ENCODE data around the gene IRS1.

Gene IRS1

DNA sequence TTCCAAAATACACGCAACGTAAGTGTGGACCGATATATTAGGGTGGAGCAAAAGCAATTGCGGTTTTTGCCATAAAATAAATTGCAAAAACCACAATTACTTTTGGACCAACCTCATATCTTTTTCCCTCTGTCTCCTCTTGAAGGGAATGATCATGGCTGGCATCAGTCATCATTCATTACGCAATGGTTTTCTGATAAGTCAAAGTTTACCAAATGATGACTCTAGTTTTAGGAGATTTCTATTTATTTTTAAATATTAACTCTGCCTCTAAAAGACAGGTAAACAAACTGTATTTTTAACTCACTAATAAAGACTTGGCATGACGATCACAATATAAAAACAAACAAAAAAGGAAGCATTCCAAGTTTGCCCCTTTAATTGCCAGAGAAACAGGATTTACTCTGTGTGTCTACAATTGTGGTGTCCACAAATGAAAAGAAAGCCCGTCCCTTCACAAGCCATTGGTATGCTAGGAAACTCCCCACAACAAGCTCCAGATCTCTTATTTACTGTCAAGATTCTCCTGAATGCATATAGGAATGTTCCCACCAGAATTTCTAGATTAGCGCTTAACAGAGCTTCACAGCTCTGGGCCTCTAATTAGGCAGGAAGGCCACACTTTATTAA lies 61.3 kb downstream of the IRS1 start:
- H3K4me3 ChIP-seq (ENCODE audit: low read depth, low read length): no peak overlapping the region
- DNase-seq (ENCODE audit: low read depth): no peak
- TF ChIP-seq, protein P1, sequence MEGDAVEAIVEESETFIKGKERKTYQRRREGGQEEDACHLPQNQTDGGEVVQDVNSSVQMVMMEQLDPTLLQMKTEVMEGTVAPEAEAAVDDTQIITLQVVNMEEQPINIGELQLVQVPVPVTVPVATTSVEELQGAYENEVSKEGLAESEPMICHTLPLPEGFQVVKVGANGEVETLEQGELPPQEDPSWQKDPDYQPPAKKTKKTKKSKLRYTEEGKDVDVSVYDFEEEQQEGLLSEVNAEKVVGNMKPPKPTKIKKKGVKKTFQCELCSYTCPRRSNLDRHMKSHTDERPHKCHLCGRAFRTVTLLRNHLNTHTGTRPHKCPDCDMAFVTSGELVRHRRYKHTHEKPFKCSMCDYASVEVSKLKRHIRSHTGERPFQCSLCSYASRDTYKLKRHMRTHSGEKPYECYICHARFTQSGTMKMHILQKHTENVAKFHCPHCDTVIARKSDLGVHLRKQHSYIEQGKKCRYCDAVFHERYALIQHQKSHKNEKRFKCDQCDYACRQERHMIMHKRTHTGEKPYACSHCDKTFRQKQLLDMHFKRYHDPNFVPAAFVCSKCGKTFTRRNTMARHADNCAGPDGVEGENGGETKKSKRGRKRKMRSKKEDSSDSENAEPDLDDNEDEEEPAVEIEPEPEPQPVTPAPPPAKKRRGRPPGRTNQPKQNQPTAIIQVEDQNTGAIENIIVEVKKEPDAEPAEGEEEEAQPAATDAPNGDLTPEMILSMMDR (IDR thresholded peaks at IDR 0.05; ENCODE audit: insufficient read depth, low read depth, low read length, missing control alignments): no peak

DNA sequence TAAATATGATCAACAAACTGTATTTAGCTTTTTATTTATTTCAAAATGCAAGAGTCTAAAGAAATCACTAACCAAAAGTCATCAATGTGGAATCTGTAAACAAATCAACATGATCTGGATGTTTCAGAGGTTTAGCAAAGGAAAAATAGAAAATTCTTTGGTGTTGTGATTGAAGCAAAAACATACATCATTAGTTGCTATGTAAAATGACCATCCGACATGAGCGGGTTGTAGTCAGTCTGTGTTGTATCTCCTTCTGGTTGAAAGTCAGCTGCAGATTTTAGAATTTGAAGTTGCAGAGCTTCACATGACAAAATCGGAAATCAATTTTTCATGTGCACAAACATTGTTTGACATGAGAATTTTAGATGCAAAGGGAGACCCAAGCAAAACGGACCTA lies 63.2 kb downstream of the IRS1 start:
- no peak overlapping the region for H3K4me3 ChIP-seq (ENCODE audit: low read depth, low read length)
- TF ChIP-seq, protein P1 (IDR thresholded peaks at IDR 0.05; ENCODE audit: insufficient read depth, low read depth, low read length, missing control alignments): no peak
- no peak for DNase-seq (ENCODE audit: low read depth)

DNA sequence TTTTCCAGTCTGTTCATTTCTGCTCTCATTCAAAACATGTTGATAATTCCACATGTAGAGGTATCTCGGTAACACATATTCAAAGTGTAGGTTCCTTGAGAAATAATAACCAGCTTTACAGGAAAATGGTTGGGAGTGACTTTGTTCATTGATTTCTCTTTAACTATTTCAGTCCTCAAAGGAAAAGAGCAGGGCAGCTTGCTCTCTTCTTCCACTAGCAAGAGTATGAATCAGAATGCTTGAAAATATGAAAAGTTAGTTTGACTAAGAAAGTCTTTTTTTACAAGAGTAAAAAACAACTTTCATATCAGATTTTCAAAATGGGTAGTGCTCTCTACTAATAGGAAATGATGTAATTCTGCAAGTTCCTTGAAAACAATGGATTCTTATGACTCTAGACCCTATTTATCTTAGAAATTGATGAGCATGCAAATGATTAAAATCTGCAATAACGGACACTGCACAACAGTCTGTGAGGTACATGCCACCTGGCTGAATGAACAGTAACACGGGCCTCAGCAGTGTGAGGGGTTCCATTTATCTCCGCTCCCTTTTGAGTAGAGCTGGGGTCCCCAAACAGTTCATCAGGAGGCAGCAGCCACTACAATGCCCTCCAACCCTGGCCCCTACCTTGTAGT lies 65.6 kb downstream of the IRS1 start:
- H3K4me3 ChIP-seq (ENCODE audit: low read depth, low read length): no peak overlapping the region
- no peak for DNase-seq (ENCODE audit: low read depth)
- TF ChIP-seq, protein P1 (IDR thresholded peaks at IDR 0.05; ENCODE audit: insufficient read depth, low read depth, low read length, missing control alignments): no peak

DNA sequence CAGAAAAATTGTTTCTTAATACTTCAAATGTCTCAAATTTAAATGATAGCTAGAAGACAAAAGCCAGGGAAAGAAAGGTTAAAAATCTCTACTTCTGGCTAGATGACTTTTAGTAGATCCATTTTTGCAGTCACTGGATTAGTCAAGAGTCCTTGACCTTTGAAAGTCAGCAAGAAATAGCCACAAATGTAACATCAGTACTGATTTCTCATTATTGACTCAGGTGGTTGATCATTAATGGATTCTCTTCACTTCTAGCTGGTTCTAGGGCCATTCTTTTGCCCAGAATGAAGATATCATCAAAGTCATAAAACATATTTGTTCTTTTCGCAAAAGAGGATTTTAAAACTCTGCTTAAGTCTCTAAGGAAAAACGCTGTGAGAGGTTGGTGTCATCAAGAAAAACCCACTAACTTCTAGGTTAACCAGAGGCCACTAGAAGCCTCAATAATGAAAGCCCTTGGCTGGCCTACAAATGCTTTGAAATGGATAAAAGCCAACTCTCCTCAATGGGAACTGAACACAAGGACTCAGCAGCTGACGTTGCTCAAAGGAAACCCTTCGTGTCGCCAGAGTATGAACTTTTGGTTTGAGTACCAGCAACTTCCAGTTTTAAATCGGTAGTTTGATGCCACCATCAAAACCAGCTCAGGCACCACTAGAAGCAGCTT lies 66.3 kb downstream of the IRS1 start:
- H3K4me3 ChIP-seq (ENCODE audit: low read depth, low read length): no peak overlapping the region
- no peak for DNase-seq (ENCODE audit: low read depth)
- TF ChIP-seq, protein P1 (IDR thresholded peaks at IDR 0.05; ENCODE audit: insufficient read depth, low read depth, low read length, missing control alignments): no peak

DNA sequence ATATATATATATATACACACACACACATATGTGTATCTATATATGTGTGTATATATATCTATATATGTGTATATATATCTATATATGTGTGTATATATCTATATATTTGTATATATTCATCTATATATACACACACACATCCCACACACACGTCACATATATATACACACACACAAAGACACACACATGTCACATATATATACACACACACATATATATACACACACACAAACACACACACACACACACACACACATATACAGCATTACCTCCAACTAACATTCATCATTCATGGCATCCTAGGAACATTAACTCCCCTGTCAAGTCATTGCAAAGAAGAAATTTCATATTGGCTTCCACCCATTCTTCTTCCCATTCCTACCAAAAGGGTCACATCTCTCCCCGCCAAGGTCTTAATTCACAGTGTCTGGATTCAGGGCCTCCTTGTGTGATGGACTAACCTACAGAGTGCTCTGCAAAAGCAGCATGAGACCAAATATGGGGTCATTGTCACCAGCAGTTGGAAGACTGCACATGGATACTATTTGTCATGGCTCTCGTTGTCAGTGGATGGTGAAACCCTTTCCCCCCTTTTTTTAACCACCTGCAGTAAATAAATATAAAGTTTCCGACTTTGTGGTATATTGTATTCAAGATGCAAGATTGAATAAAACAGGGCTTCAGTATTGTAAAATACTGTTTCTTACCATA lies 67.0 kb downstream of the IRS1 start:
- DNase-seq (ENCODE audit: low read depth): no peak
- no peak overlapping the region for H3K4me3 ChIP-seq (ENCODE audit: low read depth, low read length)
- TF ChIP-seq, protein P1 (IDR thresholded peaks at IDR 0.05; ENCODE audit: insufficient read depth, low read depth, low read length, missing control alignments): no peak

DNA sequence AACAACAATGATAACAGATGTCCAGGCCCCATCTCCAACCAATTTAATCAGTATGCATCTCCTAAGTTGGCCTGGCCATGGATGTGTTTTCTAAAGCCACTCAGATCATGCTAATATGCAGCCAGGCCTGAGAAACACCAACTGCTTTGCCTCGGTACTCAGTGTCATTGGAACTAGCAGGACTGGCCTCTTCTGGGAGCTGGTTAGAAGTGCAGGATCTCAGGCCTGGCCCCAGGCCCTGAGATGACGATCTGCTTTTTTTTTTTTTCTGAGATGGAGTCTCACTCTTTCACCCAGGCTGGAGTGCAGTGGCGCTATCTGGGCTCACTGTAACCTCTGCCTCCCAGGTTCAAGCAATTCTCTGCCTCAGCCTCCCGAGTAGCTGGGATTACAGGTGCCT lies 69.1 kb downstream of the IRS1 start:
- TF ChIP-seq, protein P1 (IDR thresholded peaks at IDR 0.05; ENCODE audit: insufficient read depth, low read depth, low read length, missing control alignments): no peak
- H3K4me3 ChIP-seq (ENCODE audit: low read depth, low read length): no peak overlapping the region
- no peak for DNase-seq (ENCODE audit: low read depth)
